NCI-H2171 treated with DMSO at 0.1 percent for 48 hours (cell line): ENCODE measurements around the gene LRRC57.
"Not testable (repeated sequence)": the region's sequence is repeated elsewhere in the genome, so short reads cannot be mapped to it uniquely, and the experiment has no call there.

Experiments
- DNase-seq: peaks from one replicate; lab custom pipeline; 2025; lab: John Stamatoyannopoulos, UW

LRRC57 gene

DNA sequence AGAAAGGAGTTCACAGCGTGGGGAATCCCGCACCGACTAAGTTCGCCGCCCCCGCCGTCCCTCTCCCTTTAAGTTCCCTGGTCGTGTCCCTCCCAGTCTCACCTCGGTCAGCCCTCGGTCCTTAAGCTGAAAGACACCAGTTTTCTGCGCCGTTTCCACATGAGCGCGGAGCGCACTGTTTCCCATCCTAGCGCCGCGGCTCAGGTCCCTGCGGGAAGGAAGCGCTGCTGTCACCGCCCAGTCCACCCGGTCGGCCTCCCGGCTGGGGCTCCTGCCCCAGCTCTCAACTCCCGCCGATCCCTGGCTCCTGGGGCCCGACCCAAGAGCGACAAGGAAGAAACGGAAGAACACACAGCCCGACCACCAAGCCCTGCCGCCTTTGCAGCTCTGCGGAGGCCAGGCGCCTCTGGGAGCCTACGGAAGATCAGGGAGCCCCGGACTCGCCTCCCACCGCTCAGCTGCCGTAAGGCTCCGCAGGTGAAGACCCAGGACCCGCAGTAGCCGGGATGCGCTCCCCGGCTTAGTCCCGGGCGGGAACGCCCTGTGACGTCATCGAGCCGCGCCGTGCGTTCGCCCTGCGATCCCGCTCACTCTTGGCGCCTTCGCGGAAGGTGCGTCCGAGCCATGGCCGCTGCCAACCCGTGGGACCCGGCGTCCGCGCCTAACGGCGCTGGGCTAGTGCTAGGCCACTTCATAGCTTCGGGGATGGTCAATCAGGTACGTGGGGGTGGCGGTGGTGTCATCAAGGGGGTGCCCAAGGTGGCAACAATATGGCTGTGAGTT is at the start of gene LRRC57, which contains the start of gene HAUS2:
LRRC57 (minus strand) TSS at position 545 of the 783 bp plus-strand sequence; CDS start at position 186, 359 bp downstream.
HAUS2 (plus strand) TSS at position 590 of the 783 bp plus-strand sequence; CDS start at position 625, 35 bp downstream.
- peak; percentile 83 for DNase-seq

DNA sequence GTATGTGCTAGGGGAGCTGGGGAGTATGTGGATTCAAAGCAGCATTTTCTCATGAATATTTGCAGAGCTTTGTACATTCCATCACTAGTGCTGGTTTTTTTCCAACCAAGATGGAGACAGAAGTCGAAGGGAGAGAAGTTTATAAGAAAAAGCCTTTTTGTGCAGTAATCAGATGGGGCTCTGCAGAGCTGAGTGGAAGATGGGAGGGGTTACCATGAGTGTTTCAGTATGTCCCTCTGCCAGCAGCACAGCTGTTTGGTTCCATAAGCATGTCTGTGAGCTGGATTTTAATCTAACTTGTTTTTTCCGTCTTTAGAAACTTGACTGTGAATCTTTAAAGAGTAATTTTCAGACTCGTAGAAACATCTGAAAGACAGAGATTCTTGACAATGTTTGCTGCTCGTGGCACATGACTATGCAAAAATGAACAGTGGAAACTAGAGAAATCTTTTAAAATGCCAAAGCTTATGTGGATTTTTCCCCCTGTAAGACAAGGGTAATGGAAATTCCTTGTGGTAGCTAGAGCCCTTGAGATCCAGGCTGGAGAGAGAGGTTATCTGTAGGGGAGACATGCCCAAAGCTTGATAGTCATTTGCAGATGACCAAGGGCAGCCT is 47.1 kb upstream of the LRRC57 start:
- no peak for DNase-seq

DNA sequence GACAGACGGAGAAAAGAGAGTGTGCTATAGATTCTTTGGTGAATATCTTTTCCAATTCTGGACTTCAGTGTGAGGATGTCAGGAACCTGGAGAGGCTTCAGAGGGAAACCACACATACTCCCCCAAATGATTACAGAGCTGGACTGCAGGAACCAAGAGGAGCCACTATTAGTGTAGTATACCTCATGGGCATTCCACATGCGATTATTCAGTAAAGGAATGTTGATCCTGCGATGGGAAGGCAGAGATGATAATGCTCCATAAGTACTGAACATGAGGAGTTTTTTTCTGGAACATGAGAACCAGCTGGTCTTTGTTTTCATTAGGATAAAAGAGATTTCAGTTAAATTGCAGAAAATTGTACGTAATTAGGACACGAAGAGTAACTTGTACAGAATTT is 45.5 kb upstream of the LRRC57 start:
- no peak for DNase-seq

GRCh38 chr15:42593143-42593542 is 44.5 kb upstream of the LRRC57 start:
- DNase-seq, result no peak

- DNase-seq, result no peak
Observed at GRCh38 chr15:42592716-42593115, 44.1 kb upstream of the LRRC57 start.

GRCh38 chr15:42591238-42591934 is 42.8 kb upstream of the LRRC57 start:
- DNase-seq, result peak; percentile 11

DNA sequence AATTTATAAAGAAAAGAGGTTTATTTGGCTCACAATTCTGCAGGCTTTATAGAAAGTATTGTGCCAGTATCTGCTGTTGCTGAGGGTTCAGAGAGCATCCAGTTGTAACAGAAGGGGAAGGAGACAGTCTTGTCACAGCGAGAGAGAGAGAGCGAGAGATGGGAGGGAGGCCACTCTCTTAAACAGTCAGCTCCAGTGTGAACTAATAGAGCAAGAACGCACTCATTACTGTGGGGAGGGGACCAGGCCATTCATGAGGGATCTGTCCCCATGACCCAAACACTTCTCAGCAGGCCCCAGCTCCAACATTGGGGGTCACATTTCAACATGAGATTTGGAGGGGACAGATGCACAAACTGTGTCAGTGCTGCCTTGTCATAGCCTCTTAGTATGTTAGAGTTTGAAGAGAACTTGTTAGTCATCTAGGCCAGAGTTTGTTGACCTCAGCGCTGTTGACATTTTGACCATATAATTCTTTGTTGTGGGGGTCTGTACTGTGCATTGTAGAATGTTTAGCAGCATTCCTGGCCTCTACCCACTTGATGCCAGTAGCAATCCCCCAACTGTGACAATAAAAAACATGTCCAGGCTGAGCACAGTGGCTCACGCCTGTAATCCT is 42.1 kb upstream of the LRRC57 start:
- no peak for DNase-seq

GRCh38 chr15:42584031-42584765 is 35.6 kb upstream of the LRRC57 start:
- no peak for DNase-seq

DNA sequence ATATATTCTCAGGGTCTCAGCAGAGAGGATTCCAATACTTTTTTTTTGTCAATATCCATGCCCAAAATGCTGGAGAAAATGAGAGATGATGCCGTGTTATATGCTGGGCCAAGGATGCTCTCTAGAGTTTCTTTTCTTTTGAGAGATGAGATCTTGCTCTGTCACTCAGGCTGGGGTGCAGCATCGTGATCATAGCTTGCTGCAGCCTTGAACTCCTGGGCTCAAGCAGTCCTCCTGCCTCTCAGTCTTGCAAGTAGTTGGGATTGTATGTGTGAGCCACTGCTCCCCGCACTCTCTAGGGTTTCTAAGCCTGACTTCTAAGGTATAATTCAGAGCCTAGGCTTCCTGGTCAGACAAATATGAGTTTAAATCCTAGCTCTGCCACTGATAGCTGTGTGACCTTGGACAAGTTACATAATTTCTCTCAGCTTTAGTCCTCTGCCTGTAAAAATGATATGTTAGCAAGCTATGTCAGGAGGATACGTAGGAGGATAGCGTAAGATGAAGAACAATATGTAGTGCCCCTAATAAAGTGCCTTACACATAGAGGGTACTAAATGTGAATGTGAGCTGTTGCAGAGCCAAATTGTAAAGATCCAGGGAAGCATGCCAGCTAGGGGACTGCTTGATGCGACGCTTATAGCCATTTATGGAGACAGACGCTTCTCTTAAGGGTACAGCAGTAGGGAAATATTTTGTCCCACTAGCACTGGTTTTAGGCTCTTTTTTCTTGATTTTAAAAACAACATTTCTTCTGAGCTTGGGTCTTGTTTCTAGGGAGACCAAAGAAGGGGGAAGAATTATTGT is 34.2 kb upstream of the LRRC57 start:
- DNase-seq, result no peak

DNA sequence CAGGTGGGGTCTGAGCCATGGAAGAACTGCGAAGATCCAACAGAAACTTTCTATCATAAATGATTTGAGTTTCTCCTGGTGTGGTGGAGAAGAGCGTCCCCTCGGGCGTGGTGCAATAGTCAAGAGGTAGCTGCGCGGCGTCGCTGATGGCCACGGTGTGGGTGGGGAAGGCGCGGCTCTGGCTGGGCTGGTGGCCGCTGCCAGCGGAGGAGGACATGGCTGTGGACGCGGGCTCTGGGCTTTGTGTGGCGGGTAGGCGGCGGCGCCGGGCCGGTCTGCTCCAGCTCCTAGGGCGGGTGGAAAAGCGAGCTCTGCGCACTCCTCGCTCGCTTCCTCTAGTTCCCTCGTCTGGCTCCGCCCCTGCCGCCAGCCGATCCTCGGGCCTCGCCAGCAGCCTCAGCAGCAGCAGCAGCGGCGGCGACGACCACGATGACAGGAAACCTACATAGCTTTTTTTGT is 32.7 kb upstream of the LRRC57 start:
- DNase-seq, result no peak

- DNase-seq, result no peak
Observed at GRCh38 chr15:42578984-42579537, 30.5 kb upstream of the LRRC57 start.

DNA sequence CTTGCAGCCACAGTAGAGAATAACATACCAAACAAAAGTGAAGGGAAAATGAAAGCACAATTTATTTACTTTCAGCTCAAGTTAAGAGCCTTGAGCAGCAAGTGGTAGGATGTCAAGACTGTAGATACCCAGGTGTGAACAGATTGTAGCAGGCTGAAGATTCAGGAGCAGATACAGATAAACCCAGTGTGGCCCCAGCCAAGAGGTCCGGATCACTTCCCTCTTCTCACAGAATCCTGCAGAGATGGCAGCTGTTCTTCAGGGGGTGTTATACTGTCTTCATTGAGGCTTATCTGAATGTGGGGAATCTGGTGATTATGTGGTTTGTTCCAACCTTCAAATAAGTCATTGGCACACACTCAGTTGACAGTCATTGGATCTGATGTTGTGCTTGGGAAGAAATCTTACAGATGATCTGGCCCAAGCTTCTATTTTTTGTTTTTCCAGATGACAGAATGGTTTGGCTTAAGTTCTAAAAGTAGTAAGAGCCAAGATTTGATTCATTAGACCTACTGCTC is 29.0 kb upstream of the LRRC57 start:
- peak; percentile 71 for DNase-seq

- DNase-seq, result peak; percentile 7
Observed at GRCh38 chr15:42576776-42577175, 28.2 kb upstream of the LRRC57 start.

GRCh38 chr15:42576040-42576594 is 27.5 kb upstream of the LRRC57 start:
- DNase-seq, result no peak

GRCh38 chr15:42575188-42576039 is 26.8 kb upstream of the LRRC57 start, which contains the start of gene STARD9:
STARD9 (plus strand) TSS chr15:42575606; CDS start chr15:42575716, 110 bp downstream.
- peak; percentile 96 for DNase-seq

- no peak for DNase-seq
Observed at GRCh38 chr15:42558739-42559138, 10.1 kb upstream of the LRRC57 start.

DNA sequence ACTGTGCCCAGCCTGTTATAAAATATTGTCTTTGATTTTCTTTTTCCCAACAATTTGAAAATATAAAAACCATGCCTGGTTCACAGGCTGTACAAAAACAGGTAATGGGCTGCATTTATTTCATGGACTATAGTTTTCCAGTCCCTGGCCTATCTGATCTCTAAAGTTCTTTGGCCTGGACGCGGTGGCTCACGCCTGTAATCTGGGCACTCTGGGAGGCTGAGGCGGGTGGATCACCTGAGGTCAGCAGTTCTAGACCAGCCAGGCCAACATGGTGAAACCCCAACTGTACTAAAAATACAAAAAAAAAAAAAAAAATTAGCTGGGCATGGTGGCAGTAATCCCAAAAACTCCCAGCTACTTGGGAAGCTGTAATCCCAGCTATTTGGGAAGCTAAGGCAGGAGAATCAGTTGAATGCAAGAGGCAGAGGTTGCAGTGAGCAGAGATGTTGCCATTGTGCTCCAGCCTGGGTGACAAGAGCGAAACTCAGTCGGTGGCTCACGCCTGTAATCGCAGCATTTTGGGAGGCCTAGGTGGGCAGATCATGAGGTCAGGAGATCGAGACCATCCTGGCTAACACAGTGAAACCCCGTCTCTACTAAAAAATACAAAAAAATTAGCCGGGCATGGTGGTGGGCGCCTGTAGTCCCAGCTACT is 8.1 kb upstream of the LRRC57 start:
- not testable (repeated sequence) for DNase-seq

DNA sequence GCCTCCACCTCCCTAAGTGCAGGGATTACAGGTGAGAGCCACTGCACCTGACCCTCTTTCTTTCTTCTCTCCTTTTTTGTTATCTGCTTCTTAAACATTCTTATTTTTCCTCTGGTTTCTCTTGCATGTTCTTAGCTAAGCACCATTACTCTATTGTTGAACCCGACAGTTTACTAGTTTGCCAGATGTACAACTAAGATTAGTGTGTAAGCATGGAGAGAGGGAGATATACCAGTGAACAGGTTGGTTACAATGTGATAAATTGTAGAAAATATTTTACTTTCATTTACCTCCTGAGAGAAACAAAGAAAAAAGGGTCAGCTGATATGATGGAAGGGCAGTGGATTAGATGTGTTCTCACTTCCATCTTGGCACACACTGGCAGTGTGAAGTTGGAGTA is 5.0 kb upstream of the LRRC57 start:
- no peak for DNase-seq
